ENCODE results near the gene ENTREP1. TPM values are rescaled to one million over a fixed set of nuclear protein-coding genes. Genes with fewer than 3 reads are reported as not detected.
A peak's percentile ranks its signal among the peaks of the same experiment; 100 is the strongest.

The ENTREP1 gene
- total and polyA plus RNA-seq, 2 of the 4 experiments (the other 2 are of a cell fraction): not detected

DNA sequence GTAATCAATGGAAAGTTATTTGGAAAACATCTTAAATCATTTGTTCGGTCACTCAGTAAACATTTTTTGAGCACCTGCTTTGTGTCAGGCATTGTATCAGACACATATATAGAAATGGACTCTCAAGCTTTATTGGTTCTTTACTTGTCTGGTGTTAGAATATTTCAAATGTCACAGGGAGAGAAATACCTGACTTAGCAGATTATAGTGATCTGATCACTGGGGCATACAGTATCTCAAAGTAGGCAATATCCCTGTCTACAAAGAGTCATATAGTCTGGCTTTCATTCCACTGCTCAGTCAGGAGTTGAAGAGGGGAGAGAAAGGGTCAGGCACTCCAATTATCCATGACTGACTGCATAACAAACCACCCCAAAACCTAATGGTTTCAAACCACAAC lies 30.2 kb downstream of the ENTREP1 start:
- dilution Hi-C loops (cut with HindIII; ENCODE audit: low sequenced_read_pairs, unreplicated experiment) (no loop called here), intact Hi-C loops (cut with micrococcal nuclease) (no loop called here), in situ Hi-C loops (cut with MboI; ENCODE audit: low sequenced_read_pairs) (loop anchor here (25.0 kb wide), 1 partner anchor 93 kb away; no protein-coding TSS in a partner anchor)
- Histone ChIP-seq H3K14ac (replicated peaks; ENCODE audit: low read depth, low read length) (no peak overlapping the region), H3K4me2 (ENCODE audit: low read depth, low read length) (no peak overlapping the region), H3K4ac (ENCODE audit: low read depth, low read length) (no peak overlapping the region), H4K5ac (ENCODE audit: low read depth, low read length) (no peak overlapping the region), H4K91ac (ENCODE audit: insufficient read depth, low read depth, low read length) (no peak overlapping the region), H3K9me3 (ENCODE audit: control insufficient read depth, insufficient read depth, low read length) (no peaks in the 10 kb centered on the region), H4K8ac (ENCODE audit: low read depth in 2 of 2, low read length in 2 of 2) (no peak overlapping the region), H3K36me3 (ENCODE audit: control insufficient read depth, insufficient read depth, low read length) (no peaks in the 10 kb centered on the region), H2AK9ac (replicated peaks; ENCODE audit: low read depth, low read length, poor library complexity) (no peak overlapping the region), H3K27ac (ENCODE audit: insufficient read depth, low read length) (no peak overlapping the region), H3K56ac (ENCODE audit: extremely low read depth, insufficient read depth, low read length) (no peak overlapping the region), H3K9ac (ENCODE audit: low read depth, low read length) (no peak overlapping the region), H2BK15ac (ENCODE audit: low read depth, low read length) (no peak overlapping the region), H3K18ac (ENCODE audit: low read depth, low read length) (no peak overlapping the region), H4K20me1 (ENCODE audit: insufficient read depth, low read length) (no peaks in the 10 kb centered on the region), H2AK5ac (ENCODE audit: low read depth, low read length) (no peak overlapping the region), H2BK5ac (ENCODE audit: low read depth, low read length, poor library complexity, severe bottlenecking) (no peak overlapping the region), H3K4me3 (ENCODE audit: insufficient read depth, low read depth, low read length) (no peak overlapping the region), H2AFZ (replicated peaks; ENCODE audit: low read length, poor library complexity) (no peak overlapping the region), H3K9me1 (ENCODE audit: insufficient read depth, low read length) (no peaks in the 10 kb centered on the region), H2BK120ac (ENCODE audit: low read depth, low read length) (no peak overlapping the region), H3K4me1 (ENCODE audit: control insufficient read depth, insufficient read depth, low read length) (no peaks in the 10 kb centered on the region), H3K27me3 (ENCODE audit: control insufficient read depth, insufficient read depth, low read length) (peaks cover 7% of the 10 kb centered on the region), H3K23ac (ENCODE audit: low read depth, low read length) (no peak overlapping the region), H3K79me1 (ENCODE audit: low read depth in 1 of 2, low read length in 2 of 2) (no peaks in the 10 kb centered on the region), H2BK20ac (ENCODE audit: low read depth, low read length) (no peak overlapping the region)
- WGBS, 2 experiments (ENCODE audit: extremely low coverage in 2 of 2, insufficient read length in 1 of 2): no CpG with 5 or more reads among the region's 1 CpG
- POLR2A ChIA-PET (ENCODE audit: unreplicated experiment): no interaction called here
- DNase-seq: no peak
- no peak for ATAC-seq (ENCODE audit: low read depth)
- CTCF ChIA-PET: no interaction called here
- no TSS peak for BruUV-seq (replicated peaks)
- no peak for TF ChIP-seq MAZ (IDR thresholded peaks at IDR 0.05; ENCODE audit: borderline replicate concordance, low read depth, low read length)
- peak; percentile 48; the same call in 1 of the 2 replicates for TF ChIP-seq MAFK (IDR thresholded peaks at IDR 0.05; ENCODE audit: low read depth, low read length)

Measured in IMR-90 (cell line).